ENCODE measurements around the gene HTRA3.

Gene HTRA3

DNA sequence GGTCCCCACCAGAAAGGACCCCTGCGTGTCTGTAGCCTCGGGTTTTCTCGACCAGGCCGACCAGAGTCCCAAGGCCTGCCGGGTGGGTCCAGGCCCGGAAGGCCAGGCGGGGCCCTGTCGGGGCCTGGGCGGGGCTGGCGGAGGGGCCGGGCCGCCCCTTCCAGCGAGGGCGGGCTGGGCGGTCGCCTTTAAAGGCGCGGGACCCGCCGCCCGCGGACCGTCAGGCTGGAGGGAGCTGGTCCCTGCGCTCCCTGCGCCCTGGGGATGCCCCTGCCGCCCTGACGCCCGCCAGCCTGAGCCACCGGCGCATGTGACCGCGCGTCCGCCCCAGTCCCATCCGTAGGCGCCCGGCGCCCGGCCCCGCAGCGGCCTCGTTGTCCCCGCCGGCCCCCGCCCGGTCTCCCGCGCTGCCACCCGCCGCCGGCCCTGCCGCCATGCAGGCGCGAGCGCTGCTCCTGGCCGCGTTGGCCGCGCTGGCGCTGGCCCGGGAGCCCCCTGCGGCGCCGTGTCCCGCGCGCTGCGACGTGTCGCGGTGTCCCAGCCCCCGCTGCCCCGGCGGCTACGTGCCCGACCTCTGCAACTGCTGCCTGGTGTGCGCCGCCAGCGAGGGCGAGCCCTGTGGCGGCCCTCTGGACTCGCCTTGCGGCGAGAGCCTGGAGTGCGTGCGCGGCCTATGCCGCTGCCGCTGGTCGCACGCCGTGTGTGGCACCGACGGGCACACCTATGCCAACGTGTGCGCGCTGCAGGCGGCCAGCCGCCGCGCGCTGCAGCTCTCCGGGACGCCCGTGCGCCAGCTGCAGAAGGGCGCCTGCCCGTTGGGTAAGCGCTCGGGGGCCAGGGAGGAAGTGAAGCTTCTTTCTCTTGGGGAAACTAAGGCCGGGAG, at the start of gene HTRA3:
Gene HTRA3 (plus strand): TSS at position 220 of the 883 bp plus-strand sequence. CDS start 215 bp downstream, at position 435.
- peaks cover 68% of the 10 kb centered on the region for H3K4me1 ChIP-seq (ENCODE audit: control insufficient read depth, insufficient read depth, low read length)
- peak within 1 kb of the TSS; percentile 69 to 83 for H3K9ac ChIP-seq (ENCODE audit: low read length in 2 of 2)
- peak within 1 kb of the TSS; percentile 74 for H3K27ac ChIP-seq (ENCODE audit: low read length)

DNA sequence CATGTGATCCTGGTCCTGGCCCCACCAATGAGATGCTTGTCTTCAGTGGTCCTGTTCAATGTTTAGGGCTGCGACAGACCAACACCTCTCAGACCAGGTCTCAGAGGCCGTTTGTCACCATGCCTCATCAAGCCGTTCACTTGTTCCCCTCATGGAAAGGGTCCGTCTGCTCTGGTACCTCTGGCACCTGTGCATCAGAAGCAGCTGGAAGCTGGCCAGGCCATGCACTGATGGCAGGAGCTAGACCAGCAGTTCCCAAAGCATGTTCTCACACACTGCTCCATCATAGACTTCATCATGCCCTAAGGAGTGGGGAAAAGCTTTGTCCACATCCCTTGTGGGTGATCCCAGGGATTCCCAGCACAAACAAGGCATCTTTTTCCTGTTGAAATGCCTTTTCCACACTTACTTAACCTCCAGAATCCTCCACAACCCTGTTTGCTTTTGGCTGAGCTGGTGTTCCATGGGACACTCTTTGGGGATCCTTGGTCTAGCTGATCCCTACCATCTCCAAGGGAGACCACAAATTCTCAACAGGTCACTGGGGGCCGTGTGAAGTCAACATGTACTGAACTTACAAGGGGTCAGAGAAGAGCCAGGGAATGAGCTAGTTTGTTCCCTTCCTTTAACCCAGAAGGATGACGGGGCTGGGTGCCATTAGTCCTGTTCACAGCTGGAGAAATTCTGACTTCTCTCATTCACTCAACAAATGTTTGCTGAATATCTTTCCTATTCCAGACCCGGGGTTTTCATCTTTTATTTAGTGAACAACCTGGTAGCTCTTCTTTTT, 48.7 kb upstream of the HTRA3 start:
- Histone ChIP-seq H3K27me3 (ENCODE audit: control insufficient read depth in 1 of 2, insufficient read depth in 2 of 2, low read length in 2 of 2) (no peaks in the 10 kb centered on the region), H3K9ac (ENCODE audit: low read length in 2 of 2) (no peak overlapping the region), H3K27ac (ENCODE audit: low read length) (no peak overlapping the region), H3K4me3 (ENCODE audit: low read length in 2 of 2) (no peak overlapping the region), H3K4me1 (ENCODE audit: control insufficient read depth, insufficient read depth, low read length) (no peaks in the 10 kb centered on the region), H3K36me3 (ENCODE audit: control insufficient read depth in 2 of 2, insufficient read depth in 2 of 2, low read length in 2 of 2) (no peaks in the 10 kb centered on the region), H3K9me3 (ENCODE audit: control insufficient read depth in 2 of 2, low read length in 2 of 2) (peaks cover 3% of the 10 kb centered on the region in 2 donors)

More for the DNA sequence above, at the start of gene HTRA3:
- Histone ChIP-seq H3K27me3 (ENCODE audit: control insufficient read depth in 1 of 2, insufficient read depth in 2 of 2, low read length in 2 of 2) (no peaks in the 10 kb centered on the region), H3K9me3 (ENCODE audit: control insufficient read depth in 2 of 2, low read length in 2 of 2) (no peaks in the 10 kb centered on the region), H3K4me3 (ENCODE audit: low read length in 2 of 2) (peak within 1 kb of the TSS; percentile 69 to 74), H3K36me3 (ENCODE audit: control insufficient read depth in 2 of 2, insufficient read depth in 2 of 2, low read length in 2 of 2) (no peaks in the 10 kb centered on the region)

DNA sequence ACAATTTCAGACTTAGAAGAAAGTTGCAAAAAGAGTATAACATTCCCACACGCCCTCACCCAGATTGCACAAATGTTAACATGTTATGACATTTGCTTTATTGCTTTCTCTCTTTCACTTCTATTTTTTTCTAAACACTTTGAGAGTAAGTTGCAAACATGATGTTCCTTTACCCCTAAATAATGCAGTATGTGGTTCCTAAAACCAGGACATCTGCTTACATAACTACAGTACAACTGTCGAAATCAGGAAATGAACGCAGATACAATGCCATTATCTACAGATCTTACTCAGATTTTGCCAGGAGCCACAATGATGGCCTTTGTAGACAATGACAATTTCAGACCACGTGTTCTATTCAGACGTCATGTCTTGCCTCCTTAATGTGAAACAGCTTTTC, 48.1 kb upstream of the HTRA3 start:
- Histone ChIP-seq H3K4me1 (ENCODE audit: control insufficient read depth, insufficient read depth, low read length) (no peaks in the 10 kb centered on the region), H3K4me3 (ENCODE audit: low read length in 2 of 2) (no peak overlapping the region), H3K27ac (ENCODE audit: low read length) (no peak overlapping the region), H3K36me3 (ENCODE audit: control insufficient read depth in 2 of 2, insufficient read depth in 2 of 2, low read length in 2 of 2) (no peaks in the 10 kb centered on the region), H3K9me3 (ENCODE audit: control insufficient read depth in 2 of 2, low read length in 2 of 2) (peaks cover 3% of the 10 kb centered on the region in 2 donors), H3K27me3 (ENCODE audit: control insufficient read depth in 1 of 2, insufficient read depth in 2 of 2, low read length in 2 of 2) (no peaks in the 10 kb centered on the region), H3K9ac (ENCODE audit: low read length in 2 of 2) (no peak overlapping the region)

DNA sequence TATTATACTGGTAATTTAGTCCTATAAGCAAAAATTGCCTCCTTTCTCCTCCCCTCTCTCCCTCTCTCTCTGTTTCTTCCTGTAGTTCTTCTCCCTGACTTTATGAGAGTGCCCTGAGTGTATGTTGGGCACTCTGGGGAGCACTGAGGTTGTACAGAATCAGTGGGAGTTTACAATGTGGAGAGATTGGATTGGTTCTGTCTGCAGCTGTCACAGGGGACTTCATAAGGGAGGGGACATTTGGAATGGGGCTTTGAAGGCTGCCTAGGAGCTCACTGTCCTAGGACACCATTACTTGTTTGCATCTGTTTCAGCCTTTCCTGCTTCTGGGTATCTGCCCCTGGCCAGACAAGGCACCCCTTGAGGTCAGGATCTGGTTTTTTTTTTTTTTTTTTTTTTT, 47.6 kb upstream of the HTRA3 start:
- H3K4me3 ChIP-seq (ENCODE audit: low read length in 2 of 2) = no peak overlapping the region
- H3K27me3 ChIP-seq (ENCODE audit: control insufficient read depth in 1 of 2, insufficient read depth in 2 of 2, low read length in 2 of 2) = no peaks in the 10 kb centered on the region
- no peak overlapping the region for H3K27ac ChIP-seq (ENCODE audit: low read length)
- no peaks in the 10 kb centered on the region for H3K36me3 ChIP-seq (ENCODE audit: control insufficient read depth in 2 of 2, insufficient read depth in 2 of 2, low read length in 2 of 2)
- H3K9ac ChIP-seq (ENCODE audit: low read length in 2 of 2) = no peak overlapping the region
- H3K4me1 ChIP-seq (ENCODE audit: control insufficient read depth, insufficient read depth, low read length) = no peaks in the 10 kb centered on the region
- H3K9me3 ChIP-seq (ENCODE audit: control insufficient read depth in 2 of 2, low read length in 2 of 2) = peaks cover 3% of the 10 kb centered on the region in 2 donors

DNA sequence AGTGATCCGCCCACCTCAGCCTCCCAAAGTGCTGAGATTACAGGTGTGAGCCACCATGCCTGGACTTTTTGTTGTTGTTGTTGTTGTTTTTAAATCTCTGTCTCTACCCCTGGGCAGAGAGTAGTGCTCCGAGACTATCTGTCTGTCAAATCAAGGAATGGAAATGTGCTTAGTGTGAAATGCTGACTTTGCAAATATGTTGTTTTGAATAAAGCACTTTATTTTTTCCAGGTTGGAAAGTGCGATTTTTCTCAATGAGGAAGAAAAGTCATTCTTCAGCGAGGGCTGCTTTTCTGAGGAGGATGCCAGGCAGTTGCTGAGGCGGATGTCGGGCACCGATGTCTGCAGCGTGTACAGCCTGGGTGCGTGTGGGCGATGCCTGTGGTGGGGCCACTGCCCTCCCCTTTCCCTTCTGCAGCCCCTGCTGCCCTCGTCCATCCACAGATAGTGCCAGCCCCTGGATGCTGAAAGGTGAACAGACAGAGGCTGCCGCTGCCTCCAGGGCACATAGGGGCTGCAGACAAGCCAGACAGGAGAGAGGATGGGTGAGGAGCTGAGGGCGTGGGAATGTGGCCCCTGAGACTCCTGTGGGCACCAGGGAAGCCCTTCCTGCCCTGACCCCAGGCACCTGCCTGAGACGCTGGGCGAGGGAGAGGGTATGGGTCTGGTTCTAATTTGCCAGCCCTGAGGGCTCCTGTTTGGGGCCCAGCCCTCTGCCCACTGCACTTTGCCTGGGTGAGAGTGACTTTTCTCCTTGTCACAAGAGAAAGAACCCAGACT, 46.8 kb upstream of the HTRA3 start:
- H3K4me1 ChIP-seq (ENCODE audit: control insufficient read depth, insufficient read depth, low read length) = no peaks in the 10 kb centered on the region
- no peaks in the 10 kb centered on the region for H3K27me3 ChIP-seq (ENCODE audit: control insufficient read depth in 1 of 2, insufficient read depth in 2 of 2, low read length in 2 of 2)
- H3K9me3 ChIP-seq (ENCODE audit: control insufficient read depth in 2 of 2, low read length in 2 of 2) = peaks cover 3% of the 10 kb centered on the region in 2 donors
- no peak overlapping the region for H3K27ac ChIP-seq (ENCODE audit: low read length)
- H3K9ac ChIP-seq (ENCODE audit: low read length in 2 of 2) = no peak overlapping the region
- H3K36me3 ChIP-seq (ENCODE audit: control insufficient read depth in 2 of 2, insufficient read depth in 2 of 2, low read length in 2 of 2) = no peaks in the 10 kb centered on the region
- no peak overlapping the region for H3K4me3 ChIP-seq (ENCODE audit: low read length in 2 of 2)

DNA sequence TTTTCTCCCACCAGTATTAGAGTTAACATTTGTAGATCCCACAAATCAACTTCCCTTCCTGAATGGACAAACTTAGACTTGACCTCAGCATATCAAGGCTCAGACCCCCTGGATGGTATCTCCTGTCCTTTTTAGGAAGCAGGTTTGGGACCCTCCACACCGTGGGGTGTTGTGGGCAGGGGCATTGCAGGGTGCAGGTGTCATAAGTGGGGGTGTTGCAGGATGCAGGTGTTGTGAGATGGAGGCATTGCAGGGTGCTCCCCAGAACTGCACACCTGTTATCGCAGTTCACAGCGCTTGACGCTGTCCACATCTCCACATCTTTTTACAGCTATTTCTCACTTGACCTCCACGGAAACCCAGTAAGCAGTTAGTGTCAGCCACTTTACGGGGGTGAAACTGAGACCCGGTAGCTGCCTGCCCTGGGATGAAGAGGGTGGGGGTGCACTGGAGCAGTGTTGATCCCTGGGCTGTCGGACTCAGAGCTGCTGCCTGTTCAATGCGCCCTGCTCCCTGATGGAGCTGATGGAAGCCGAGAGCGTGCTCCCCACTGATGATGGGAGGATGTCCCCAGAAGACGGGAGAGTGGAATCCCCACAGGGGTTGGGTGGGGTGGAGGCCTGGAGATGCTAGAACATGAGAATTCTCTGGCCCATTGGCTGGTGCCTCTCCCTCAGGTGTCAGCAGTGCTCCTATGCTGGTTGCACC, 45.1 kb upstream of the HTRA3 start:
- H3K4me1 ChIP-seq (ENCODE audit: control insufficient read depth, insufficient read depth, low read length) = peaks cover 12% of the 10 kb centered on the region

DNA sequence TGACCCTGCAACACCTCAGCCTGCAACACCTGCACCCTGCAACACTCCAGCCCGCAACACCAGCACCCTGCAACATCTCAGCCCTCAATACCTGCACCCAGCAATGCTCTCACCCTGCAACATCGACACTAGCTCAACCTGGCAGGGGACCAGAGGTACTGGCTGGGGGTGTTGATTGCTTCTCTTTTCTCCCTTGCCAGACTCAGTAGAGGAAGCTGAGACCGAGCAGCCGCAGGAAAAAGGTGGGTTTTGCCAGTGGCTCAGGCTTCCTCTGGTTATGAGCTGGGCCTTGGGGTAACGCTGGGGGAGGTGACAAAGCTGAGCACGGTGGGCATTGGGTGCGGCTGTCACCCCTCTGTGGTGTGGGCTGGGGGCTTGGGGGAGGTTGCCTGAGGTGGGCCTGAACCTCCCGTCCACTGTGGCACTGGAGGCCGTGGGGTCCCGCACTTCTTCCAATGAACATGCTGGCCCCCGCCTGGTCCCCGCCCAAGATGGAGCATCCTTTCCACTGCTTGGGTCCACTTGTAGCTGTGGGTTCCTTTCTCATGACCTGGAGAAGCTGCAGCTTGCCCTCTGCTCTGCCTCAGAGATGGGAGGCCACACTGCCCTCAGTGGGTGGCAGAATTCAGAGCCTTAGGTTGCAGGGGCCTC, 44.5 kb upstream of the HTRA3 start:
- Histone ChIP-seq H3K27ac (ENCODE audit: low read length) (no peak overlapping the region), H3K36me3 (ENCODE audit: control insufficient read depth in 2 of 2, insufficient read depth in 2 of 2, low read length in 2 of 2) (no peaks in the 10 kb centered on the region), H3K4me1 (ENCODE audit: control insufficient read depth, insufficient read depth, low read length) (peaks cover 12% of the 10 kb centered on the region)

More for the DNA sequence above, 45.1 kb upstream of the HTRA3 start:
- Histone ChIP-seq H3K9ac (ENCODE audit: low read length in 2 of 2) (no peak overlapping the region), H3K27ac (ENCODE audit: low read length) (no peak overlapping the region), H3K9me3 (ENCODE audit: control insufficient read depth in 2 of 2, low read length in 2 of 2) (peaks cover 3% of the 10 kb centered on the region in 2 donors), H3K4me3 (ENCODE audit: low read length in 2 of 2) (no peak overlapping the region), H3K36me3 (ENCODE audit: control insufficient read depth in 2 of 2, insufficient read depth in 2 of 2, low read length in 2 of 2) (no peaks in the 10 kb centered on the region), H3K27me3 (ENCODE audit: control insufficient read depth in 1 of 2, insufficient read depth in 2 of 2, low read length in 2 of 2) (no peaks in the 10 kb centered on the region)

DNA sequence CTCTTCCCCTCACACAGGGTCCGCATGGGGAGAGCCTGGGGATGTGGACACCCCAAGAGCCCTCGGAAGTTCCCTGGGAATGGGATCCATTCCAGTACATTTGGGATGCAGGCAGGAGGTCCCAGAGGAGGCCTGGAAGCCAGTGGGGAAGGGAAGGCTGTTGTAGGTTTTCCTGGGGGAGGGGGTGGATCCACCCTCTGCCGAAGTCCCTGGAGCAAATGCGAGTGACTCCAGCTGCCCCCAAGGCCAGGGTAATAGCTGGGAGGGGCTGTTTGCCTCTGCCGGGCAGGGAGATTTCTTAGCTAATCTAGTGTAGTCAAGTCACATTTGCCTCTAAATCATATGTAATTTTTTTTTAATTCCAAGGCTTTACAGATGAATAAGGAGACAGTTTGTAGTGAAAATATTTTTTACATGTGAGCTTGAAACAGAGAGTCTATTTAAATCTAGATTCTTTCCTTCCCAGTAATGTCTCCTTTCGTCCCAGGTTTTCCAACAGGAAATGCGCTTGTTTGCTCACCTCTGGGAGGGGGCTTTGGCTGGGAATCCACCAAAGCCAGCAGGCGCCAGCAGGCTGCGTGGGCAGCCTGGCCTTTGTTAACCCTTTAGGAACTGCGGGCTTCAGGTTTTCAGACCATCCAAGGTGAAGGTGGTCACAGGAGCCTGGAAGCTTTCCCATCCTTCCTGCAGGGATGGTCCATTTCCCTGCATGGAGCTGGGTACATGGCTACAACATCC, 43.7 kb upstream of the HTRA3 start:
- no peak overlapping the region for H3K9ac ChIP-seq (ENCODE audit: low read length in 2 of 2)
- peaks cover 12% of the 10 kb centered on the region for H3K4me1 ChIP-seq (ENCODE audit: control insufficient read depth, insufficient read depth, low read length)
- H3K27me3 ChIP-seq (ENCODE audit: control insufficient read depth in 1 of 2, insufficient read depth in 2 of 2, low read length in 2 of 2) = no peaks in the 10 kb centered on the region
- H3K36me3 ChIP-seq (ENCODE audit: control insufficient read depth in 2 of 2, insufficient read depth in 2 of 2, low read length in 2 of 2) = no peaks in the 10 kb centered on the region
- peaks cover 2 to 3% of the 10 kb centered on the region in 2 donors for H3K9me3 ChIP-seq (ENCODE audit: control insufficient read depth in 2 of 2, low read length in 2 of 2)
- no peak overlapping the region for H3K27ac ChIP-seq (ENCODE audit: low read length)
- no peak overlapping the region for H3K4me3 ChIP-seq (ENCODE audit: low read length in 2 of 2)

More for the DNA sequence above, 44.5 kb upstream of the HTRA3 start:
- Histone ChIP-seq H3K4me3 (ENCODE audit: low read length in 2 of 2) (no peak overlapping the region), H3K27me3 (ENCODE audit: control insufficient read depth in 1 of 2, insufficient read depth in 2 of 2, low read length in 2 of 2) (no peaks in the 10 kb centered on the region), H3K9ac (ENCODE audit: low read length in 2 of 2) (no peak overlapping the region), H3K9me3 (ENCODE audit: control insufficient read depth in 2 of 2, low read length in 2 of 2) (peaks cover 3% of the 10 kb centered on the region in 2 donors)

DNA sequence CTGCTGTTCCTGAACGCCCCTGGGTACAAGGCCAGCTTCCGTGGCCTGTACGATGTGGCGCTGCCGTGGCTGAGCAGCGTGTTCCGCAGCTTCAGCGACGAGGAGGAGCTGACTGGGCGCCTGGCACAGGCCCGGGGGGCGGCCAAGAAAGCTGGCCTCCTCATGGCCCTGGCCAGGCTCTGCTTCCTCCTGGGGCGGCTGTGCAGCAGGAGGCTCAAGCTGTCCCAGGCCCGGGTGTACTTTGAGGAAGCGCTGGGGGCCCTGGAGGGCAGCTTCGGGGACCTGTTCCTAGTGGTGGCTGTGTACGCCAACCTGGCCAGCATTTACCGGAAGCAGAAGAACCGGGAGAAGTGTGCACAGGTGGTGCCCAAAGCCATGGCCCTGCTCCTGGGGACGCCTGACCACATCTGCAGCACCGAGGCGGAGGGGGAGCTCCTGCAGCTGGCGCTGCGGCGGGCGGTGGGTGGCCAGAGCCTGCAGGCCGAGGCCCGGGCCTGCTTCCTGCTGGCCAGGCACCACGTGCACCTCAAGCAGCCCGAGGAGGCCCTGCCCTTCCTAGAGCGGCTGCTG, 42.3 kb upstream of the HTRA3 start:
- Histone ChIP-seq H3K36me3 (ENCODE audit: control insufficient read depth in 2 of 2, insufficient read depth in 2 of 2, low read length in 2 of 2) (no peaks in the 10 kb centered on the region), H3K9ac (ENCODE audit: low read length in 2 of 2) (no peak overlapping the region), H3K27ac (ENCODE audit: low read length) (no peak overlapping the region), H3K4me1 (ENCODE audit: control insufficient read depth, insufficient read depth, low read length) (peaks cover 12% of the 10 kb centered on the region), H3K27me3 (ENCODE audit: control insufficient read depth in 1 of 2, insufficient read depth in 2 of 2, low read length in 2 of 2) (no peaks in the 10 kb centered on the region), H3K9me3 (ENCODE audit: control insufficient read depth in 2 of 2, low read length in 2 of 2) (no peaks in the 10 kb centered on the region), H3K4me3 (ENCODE audit: low read length in 2 of 2) (no peak overlapping the region)

Measured in stomach smooth muscle (tissue), 2 donors.